ENCODE results near the gene LRRC3B. TPM values are rescaled to one million over a fixed set of nuclear protein-coding genes. Genes with fewer than 3 reads are reported as not detected.

LRRC3B gene
- polyA plus RNA-seq, 3 donors = not detected

GRCh38 chr3:26588931-26589330 lies 33.6 kb upstream of the LRRC3B start:
- Histone ChIP-seq H3K9me3 (replicated peaks in 1 of 2; ENCODE audit: control insufficient read depth in 1 of 2, insufficient read depth in 1 of 2, low read length in 2 of 2) (peaks cover 0 to 17% of the 10 kb centered on the region in 2 donors), H3K36me3 (replicated peaks in 1 of 2; ENCODE audit: control insufficient read depth in 1 of 2, insufficient read depth in 2 of 2, low read length in 2 of 2) (no peaks in the 10 kb centered on the region), H3K4me1 (ENCODE audit: control insufficient read depth in 1 of 2, insufficient read depth in 2 of 2, low read length in 2 of 2) (no peaks in the 10 kb centered on the region), H3K27ac (ENCODE audit: low read depth in 1 of 2, low read length in 2 of 2) (no peak overlapping the region), H3K9ac (ENCODE audit: insufficient read depth, low read length, poor library complexity, severe bottlenecking) (no peak overlapping the region), H3K79me2 (ENCODE audit: insufficient read depth, low read length) (no peaks in the 10 kb centered on the region), H3K4me2 (replicated peaks; ENCODE audit: extremely low read depth, low read length, poor library complexity, severe bottlenecking) (no peak overlapping the region), H3K4me3 (replicated peaks in 1 of 3; ENCODE audit: low read depth in 2 of 3, low read length in 3 of 3) (no peak overlapping the region), H2AFZ (ENCODE audit: insufficient read depth, low read depth, low read length, poor library complexity, severe bottlenecking) (no peak overlapping the region), H3K27me3 (ENCODE audit: control insufficient read depth in 2 of 2, insufficient read depth in 2 of 2, low read length in 2 of 2) (no peaks in the 10 kb centered on the region), H4K20me1 (ENCODE audit: insufficient read depth, low read length) (no peaks in the 10 kb centered on the region)
- intact Hi-C loops (cut with micrococcal nuclease) = no loop called here
- H3K27ac Mint-ChIP-seq = peak overlapping the region in 1 of 7 donors; percentile 26
- H3K27me3 Mint-ChIP-seq (ENCODE audit: low read depth in 3 of 3) = peaks cover 0 to 1% (median 0%) of the 10 kb centered on the region in 3 donors
- H3K4me1 Mint-ChIP-seq = no peaks in the 10 kb centered on the region
- no peak for DNase-seq
- no peak for TF ChIP-seq CTCF (IDR thresholded peaks at IDR 0.05)
- WGBS (ENCODE audit: insufficient coverage) = no CpG with 5 or more reads among the region's 2 CpGs
- no peak overlapping the region for H3K4me3 Mint-ChIP-seq
- H3K9me3 Mint-ChIP-seq = peaks cover 0 to 12% (median 6%) of the 10 kb centered on the region in 7 donors
- H3K36me3 Mint-ChIP-seq = no peaks in the 10 kb centered on the region

GRCh38 chr3:26589678-26590077 lies 32.9 kb upstream of the LRRC3B start:
- H3K4me2 ChIP-seq (replicated peaks; ENCODE audit: extremely low read depth, low read length, poor library complexity, severe bottlenecking) = no peak overlapping the region
- Mint-ChIP-seq H3K27me3 (ENCODE audit: low read depth in 3 of 3) (peaks cover 0 to 1% (median 0%) of the 10 kb centered on the region in 3 donors), H3K4me1 (no peaks in the 10 kb centered on the region), H3K36me3 (no peaks in the 10 kb centered on the region), H3K4me3 (no peak overlapping the region), H3K9me3 (peaks cover 0 to 12% (median 6%) of the 10 kb centered on the region in 7 donors), H3K27ac (no peak overlapping the region)
- WGBS (ENCODE audit: insufficient coverage) = no CpG with 5 or more reads among the region's 1 CpG
- no peak overlapping the region for H3K9ac ChIP-seq (ENCODE audit: insufficient read depth, low read length, poor library complexity, severe bottlenecking)
- H3K36me3 ChIP-seq (replicated peaks in 1 of 2; ENCODE audit: control insufficient read depth in 1 of 2, insufficient read depth in 2 of 2, low read length in 2 of 2) = no peaks in the 10 kb centered on the region
- no peaks in the 10 kb centered on the region for H3K4me1 ChIP-seq (ENCODE audit: control insufficient read depth in 1 of 2, insufficient read depth in 2 of 2, low read length in 2 of 2)
- H3K9me3 ChIP-seq (replicated peaks in 1 of 2; ENCODE audit: control insufficient read depth in 1 of 2, insufficient read depth in 1 of 2, low read length in 2 of 2) = peaks cover 0 to 12% of the 10 kb centered on the region in 2 donors
- intact Hi-C loops (cut with micrococcal nuclease) = no loop called here
- no peak overlapping the region for H3K4me3 ChIP-seq (replicated peaks in 1 of 3; ENCODE audit: low read depth in 2 of 3, low read length in 3 of 3)
- no peak overlapping the region for H2AFZ ChIP-seq (ENCODE audit: insufficient read depth, low read depth, low read length, poor library complexity, severe bottlenecking)
- no peaks in the 10 kb centered on the region for H3K27me3 ChIP-seq (ENCODE audit: control insufficient read depth in 2 of 2, insufficient read depth in 2 of 2, low read length in 2 of 2)
- no peaks in the 10 kb centered on the region for H4K20me1 ChIP-seq (ENCODE audit: insufficient read depth, low read length)
- no peak overlapping the region for H3K27ac ChIP-seq (ENCODE audit: low read depth in 1 of 2, low read length in 2 of 2)
- no peaks in the 10 kb centered on the region for H3K79me2 ChIP-seq (ENCODE audit: insufficient read depth, low read length)
- no peak for DNase-seq
- TF ChIP-seq CTCF (IDR thresholded peaks at IDR 0.05) = no peak
